ENCODE results near the gene RBBP5.

GRCh38 chr1:205111354-205111753, 10.4 kb downstream of the RBBP5 start:
- TF ChIP-seq CTCF (conservative IDR thresholded peaks at IDR 0.05; ENCODE audit: low read depth, low read length) (no peak), POLR2A (IDR thresholded peaks at IDR 0.05; ENCODE audit: low read depth, low read length) (no peak), MAFK (IDR thresholded peaks at IDR 0.05; ENCODE audit: low read depth, low read length) (no peak), SMC3 (IDR thresholded peaks at IDR 0.05; ENCODE audit: low read depth, low read length) (no peak), RCOR1 (IDR thresholded peaks at IDR 0.05; ENCODE audit: insufficient replicate concordance, low read length) (no peak), MXI1 (IDR thresholded peaks at IDR 0.05; ENCODE audit: borderline replicate concordance, low read depth, low read length) (no peak), RFX5 (IDR thresholded peaks at IDR 0.05; ENCODE audit: low read depth, low read length) (no peak)

All from IMR-90 (cell line).